ENCODE data around the gene PNLIPRP2. TPM values are rescaled to one million over a fixed set of nuclear protein-coding genes. Genes with fewer than 3 reads are reported as not detected.

Gene PNLIPRP2
- total and polyA plus RNA-seq, 2 donors (not counting 1 experiment from before 2014, with no cell fraction given): not detected

DNA sequence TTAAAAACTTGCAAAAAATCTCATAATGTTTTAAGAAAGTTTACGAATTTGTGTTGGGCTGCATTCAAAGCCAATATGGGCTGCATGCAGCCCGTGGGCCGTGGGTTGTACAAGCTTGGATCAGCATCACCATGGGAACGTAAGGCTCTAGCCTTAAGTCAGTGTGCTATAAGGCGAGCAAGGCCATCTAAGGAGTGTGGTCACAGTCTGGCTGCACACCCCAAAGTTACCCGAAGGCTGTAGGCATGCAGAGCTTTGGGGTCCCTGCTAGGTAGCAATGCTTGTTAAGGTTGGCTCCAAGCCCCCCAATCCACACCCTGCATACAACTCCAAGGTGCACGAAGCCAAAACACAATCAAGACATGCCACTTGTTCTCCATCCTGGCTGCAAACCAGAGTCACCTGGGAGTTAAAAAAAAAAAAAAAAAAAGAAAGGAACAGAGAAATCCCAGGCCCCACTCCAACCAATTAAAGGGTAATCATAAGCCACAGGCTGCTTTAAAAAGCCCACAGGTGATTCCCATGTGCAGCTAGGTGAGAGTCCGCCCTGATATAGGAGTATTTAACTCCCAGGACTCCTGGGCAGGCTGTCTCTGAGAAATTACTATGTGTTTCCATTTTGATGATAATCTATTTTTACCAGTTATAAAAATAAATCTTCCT, 8.5 kb upstream of the PNLIPRP2 start:
- H3K4me2 ChIP-seq (ENCODE audit: extremely low read depth, insufficient read depth, low read length): no peak overlapping the region
- H3K9ac ChIP-seq (ENCODE audit: insufficient read depth, low read length): no peak overlapping the region
- no peaks in the 10 kb centered on the region for H3K4me1 ChIP-seq (ENCODE audit: control insufficient read depth, extremely low read depth, insufficient read depth, low read length)
- DNase-seq (ENCODE audit: low read depth in 2 of 2): no peak
- no peak overlapping the region for H3K4me3 ChIP-seq (replicated peaks in 1 of 4; ENCODE audit: control extremely low read depth in 1 of 4, insufficient read depth in 1 of 4, low read depth in 3 of 4, low read length in 4 of 4)
- no peak overlapping the region for H3K27ac ChIP-seq (ENCODE audit: insufficient read depth, low read length)
- no peaks in the 10 kb centered on the region for H3K27me3 ChIP-seq (ENCODE audit: control insufficient read depth, insufficient read depth, low read length)
- no peak for TF ChIP-seq EZH2 (IDR thresholded peaks at IDR 0.05; ENCODE audit: low read length, missing control alignments)
- TF ChIP-seq, protein P1, sequence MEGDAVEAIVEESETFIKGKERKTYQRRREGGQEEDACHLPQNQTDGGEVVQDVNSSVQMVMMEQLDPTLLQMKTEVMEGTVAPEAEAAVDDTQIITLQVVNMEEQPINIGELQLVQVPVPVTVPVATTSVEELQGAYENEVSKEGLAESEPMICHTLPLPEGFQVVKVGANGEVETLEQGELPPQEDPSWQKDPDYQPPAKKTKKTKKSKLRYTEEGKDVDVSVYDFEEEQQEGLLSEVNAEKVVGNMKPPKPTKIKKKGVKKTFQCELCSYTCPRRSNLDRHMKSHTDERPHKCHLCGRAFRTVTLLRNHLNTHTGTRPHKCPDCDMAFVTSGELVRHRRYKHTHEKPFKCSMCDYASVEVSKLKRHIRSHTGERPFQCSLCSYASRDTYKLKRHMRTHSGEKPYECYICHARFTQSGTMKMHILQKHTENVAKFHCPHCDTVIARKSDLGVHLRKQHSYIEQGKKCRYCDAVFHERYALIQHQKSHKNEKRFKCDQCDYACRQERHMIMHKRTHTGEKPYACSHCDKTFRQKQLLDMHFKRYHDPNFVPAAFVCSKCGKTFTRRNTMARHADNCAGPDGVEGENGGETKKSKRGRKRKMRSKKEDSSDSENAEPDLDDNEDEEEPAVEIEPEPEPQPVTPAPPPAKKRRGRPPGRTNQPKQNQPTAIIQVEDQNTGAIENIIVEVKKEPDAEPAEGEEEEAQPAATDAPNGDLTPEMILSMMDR (conservative IDR thresholded peaks at IDR 0.05 in 1 of 2, IDR thresholded peaks at IDR 0.05 in 1 of 2; ENCODE audit: low read depth in 1 of 2, low read length in 2 of 2): no peak
- no peaks in the 10 kb centered on the region for H3K36me3 ChIP-seq (ENCODE audit: control insufficient read depth, insufficient read depth, low read length)
- H2AFZ ChIP-seq (ENCODE audit: low read length): no peak overlapping the region
- no peaks in the 10 kb centered on the region for H3K79me2 ChIP-seq (ENCODE audit: control insufficient read depth, insufficient read depth, low read length)
- H3K9me3 ChIP-seq (ENCODE audit: control insufficient read depth, insufficient read depth, low read depth, low read length): no peaks in the 10 kb centered on the region
- no peaks in the 10 kb centered on the region for H4K20me1 ChIP-seq (ENCODE audit: control insufficient read depth, extremely low read depth, insufficient read depth, low read length)

DNA sequence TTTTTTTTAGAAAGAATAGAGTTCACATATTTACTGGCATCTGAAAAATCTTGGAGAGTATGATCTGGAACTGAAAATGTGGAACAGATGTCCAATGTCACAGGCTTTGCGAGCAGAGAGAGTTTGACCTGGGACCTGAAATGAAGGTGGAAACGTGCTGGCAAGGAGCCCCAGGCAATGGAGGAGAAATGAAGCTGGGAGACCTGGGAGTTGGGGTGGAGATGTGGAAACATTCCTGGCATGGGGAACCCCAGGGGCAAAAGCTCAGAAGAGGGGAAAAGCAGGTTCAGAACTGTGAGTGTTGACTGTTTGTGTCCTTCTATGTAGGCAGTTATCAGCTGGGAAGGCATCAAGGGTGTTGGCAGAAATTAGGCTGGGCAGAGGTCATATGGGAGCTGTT, 7.3 kb upstream of the PNLIPRP2 start:
- no peaks in the 10 kb centered on the region for H3K79me2 ChIP-seq (ENCODE audit: control insufficient read depth, insufficient read depth, low read length)
- DNase-seq (ENCODE audit: low read depth in 2 of 2): no peak
- H3K9me3 ChIP-seq (ENCODE audit: control insufficient read depth, insufficient read depth, low read depth, low read length): no peaks in the 10 kb centered on the region
- H3K27ac ChIP-seq (ENCODE audit: insufficient read depth, low read length): no peak overlapping the region
- TF ChIP-seq EZH2 (IDR thresholded peaks at IDR 0.05; ENCODE audit: low read length, missing control alignments): no peak
- TF ChIP-seq, protein P1 (conservative IDR thresholded peaks at IDR 0.05 in 1 of 2, IDR thresholded peaks at IDR 0.05 in 1 of 2; ENCODE audit: low read depth in 1 of 2, low read length in 2 of 2): no peak
- H4K20me1 ChIP-seq (ENCODE audit: control insufficient read depth, extremely low read depth, insufficient read depth, low read length): no peaks in the 10 kb centered on the region
- H3K4me2 ChIP-seq (ENCODE audit: extremely low read depth, insufficient read depth, low read length): no peak overlapping the region
- H3K36me3 ChIP-seq (ENCODE audit: control insufficient read depth, insufficient read depth, low read length): no peaks in the 10 kb centered on the region
- H3K27me3 ChIP-seq (ENCODE audit: control insufficient read depth, insufficient read depth, low read length): no peaks in the 10 kb centered on the region
- no peaks in the 10 kb centered on the region for H3K4me1 ChIP-seq (ENCODE audit: control insufficient read depth, extremely low read depth, insufficient read depth, low read length)
- no peak overlapping the region for H3K4me3 ChIP-seq (replicated peaks in 1 of 4; ENCODE audit: control extremely low read depth in 1 of 4, insufficient read depth in 1 of 4, low read depth in 3 of 4, low read length in 4 of 4)
- no peak overlapping the region for H3K9ac ChIP-seq (ENCODE audit: insufficient read depth, low read length)
- H2AFZ ChIP-seq (ENCODE audit: low read length): no peak overlapping the region

DNA sequence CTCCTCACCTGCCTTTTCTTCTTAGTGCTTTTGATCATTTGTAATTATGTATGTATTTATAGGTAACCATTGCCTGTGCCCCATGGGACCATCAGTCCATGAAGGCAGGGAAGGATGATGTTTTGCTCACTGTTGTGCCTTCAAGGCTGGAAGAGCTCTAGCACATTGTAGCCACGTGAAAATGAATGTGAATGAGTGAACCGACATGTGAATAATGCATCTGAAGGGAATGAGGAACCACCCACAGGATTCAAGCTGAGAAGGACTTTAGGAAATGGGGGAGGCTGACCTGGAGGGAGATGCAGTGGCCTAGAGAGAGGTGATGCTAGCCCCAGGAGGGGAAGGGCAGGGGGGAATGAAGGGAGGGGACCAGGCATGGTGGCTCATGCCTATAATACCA, 6.0 kb upstream of the PNLIPRP2 start:
- Histone ChIP-seq H3K4me3 (replicated peaks in 1 of 4; ENCODE audit: control extremely low read depth in 1 of 4, insufficient read depth in 1 of 4, low read depth in 3 of 4, low read length in 4 of 4) (no peak overlapping the region), H4K20me1 (ENCODE audit: control insufficient read depth, extremely low read depth, insufficient read depth, low read length) (no peaks in the 10 kb centered on the region), H3K9ac (ENCODE audit: insufficient read depth, low read length) (no peak overlapping the region), H3K4me2 (ENCODE audit: extremely low read depth, insufficient read depth, low read length) (no peak overlapping the region), H3K4me1 (ENCODE audit: control insufficient read depth, extremely low read depth, insufficient read depth, low read length) (no peaks in the 10 kb centered on the region), H3K9me3 (ENCODE audit: control insufficient read depth, insufficient read depth, low read depth, low read length) (no peaks in the 10 kb centered on the region), H3K79me2 (ENCODE audit: control insufficient read depth, insufficient read depth, low read length) (no peaks in the 10 kb centered on the region), H3K27me3 (ENCODE audit: control insufficient read depth, insufficient read depth, low read length) (no peaks in the 10 kb centered on the region), H3K36me3 (ENCODE audit: control insufficient read depth, insufficient read depth, low read length) (no peaks in the 10 kb centered on the region), H3K27ac (ENCODE audit: insufficient read depth, low read length) (no peak overlapping the region), H2AFZ (ENCODE audit: low read length) (no peak overlapping the region)
- TF ChIP-seq, protein P1 (conservative IDR thresholded peaks at IDR 0.05 in 1 of 2, IDR thresholded peaks at IDR 0.05 in 1 of 2; ENCODE audit: low read depth in 1 of 2, low read length in 2 of 2): no peak
- no peak for TF ChIP-seq EZH2 (IDR thresholded peaks at IDR 0.05; ENCODE audit: low read length, missing control alignments)
- DNase-seq (ENCODE audit: low read depth in 2 of 2): no peak

Data from fibroblast of lung (primary cell).